Esophagus muscularis mucosa (tissue), 4 donors: ENCODE results near the gene MGLL.

Experiments
- CTCF ChIP-seq, 3 experiments: fragments of 200-600 bp in 2 of 3; fragments of 450-650 bp in 1 of 3; sonication (generic) in 2 of 3; IDR thresholded peaks; one replicate each; pipeline ENCODE4 v1.5.1; 2017 to 2019; ENCODE audit warnings: antibody characterized with exemption in 3 of 3, mild to moderate bottlenecking in 2 of 3, moderate library complexity in 1 of 3
- EP300 ChIP-seq: sonication (generic); formaldehyde crosslinking; IDR thresholded peaks from one replicate; pipeline ENCODE4 v1.6.1; 2017; ENCODE audit warnings: antibody characterized with exemption
- POLR2A ChIP-seq: fragments of 450-650 bp; IDR thresholded peaks from one replicate; pipeline ENCODE4 v1.6.1; 2017; ENCODE audit warnings: antibody characterized with exemption, moderate library complexity, mild to moderate bottlenecking, low read depth
- POLR2AphosphoS5 ChIP-seq, 2 donors: sonication (generic); formaldehyde crosslinking; IDR thresholded peaks; one replicate each; pipeline ENCODE4 v1.6.1; 2017; ENCODE audit warnings: antibody characterized with exemption in 2 of 2

GRCh38 chr3:127711021-127711695, 111.2 kb downstream of the MGLL start:
- TF ChIP-seq CTCF (IDR thresholded peaks at IDR 0.05): no peak
- no peak for TF ChIP-seq POLR2AphosphoS5 (IDR thresholded peaks at IDR 0.05)
- no peak for TF ChIP-seq POLR2A
- no peak for TF ChIP-seq EP300
